ENCODE results near the gene ANKS1A. TPM values are rescaled to one million over a fixed set of nuclear protein-coding genes. Genes with fewer than 3 reads are reported as not detected.

ANKS1A gene
- polyA plus RNA-seq, 2 of the 4 experiments (the other 2 are of a cell fraction): 3.6 to 5.9 TPM

- 82% methylated on average over 8 of the region's 9 CpGs for WGBS (ENCODE audit: missing lambda C conversion rate)
- Histone ChIP-seq H3K4me1 (no peaks in the 10 kb centered on the region), H3K27ac (no peak overlapping the region), H3K4me2 (no peak overlapping the region), H3K4me3 (no peak overlapping the region), H3K9me3 (no peaks in the 10 kb centered on the region)
- DNase-seq (ENCODE audit: low read depth in 1 of 2, low spot score in 1 of 2) (no peak), FAIRE-seq (no peak), ATAC-seq (no peak)
- TF ChIP-seq RAD21 (conservative IDR thresholded peaks at IDR 0.05 in 1 of 2, IDR thresholded peaks at IDR 0.05 in 1 of 2): no peak
- TF ChIP-seq FOSB (CRISPR knock-in tag; IDR thresholded peaks at IDR 0.05): no peak
- TF ChIP-seq CBX2 (IDR thresholded peaks at IDR 0.05; ENCODE audit: borderline replicate concordance, low read depth): no peak
- TF ChIP-seq HOXB5 (CRISPR knock-in tag; IDR thresholded peaks at IDR 0.05): no peak
- no peak for TF ChIP-seq JUN (IDR thresholded peaks at IDR 0.05)
- TF ChIP-seq REST (IDR thresholded peaks at IDR 0.05): no peak
- POLR2A ChIA-PET: interaction anchor here (0.6 to 0.7 kb wide), 2 partner anchors 55 to 57 kb away, joined by 4 to 5 read pairs; no protein-coding TSS in a partner anchor
- CTCF ChIA-PET: interaction anchor here (1.2 kb wide), 3 partner anchors 71 to 178 kb away, joined by 3 read pairs; no protein-coding TSS in a partner anchor
Observed at GRCh38 chr6:35068206-35068605, 179.2 kb downstream of the ANKS1A start.

- POLR2A ChIA-PET: no interaction called here
- no peak overlapping the region for H3K27ac ChIP-seq
Observed at GRCh38 chr6:35068644-35069043, 179.6 kb downstream of the ANKS1A start.

GRCh38 chr6:35069262-35069661 is 180.2 kb downstream of the ANKS1A start:
- DNase-seq (ENCODE audit: low read depth in 1 of 2, low spot score in 1 of 2) (no peak), FAIRE-seq (no peak), ATAC-seq (no peak)
- H3K9me3 ChIP-seq: no peaks in the 10 kb centered on the region
- no peak overlapping the region for H3K4me3 ChIP-seq
- ChIA-PET POLR2A (no interaction called here), CTCF (no interaction called here)
- no peak overlapping the region for H3K27ac ChIP-seq
- no peak overlapping the region for H3K4me2 ChIP-seq
- no peaks in the 10 kb centered on the region for H3K4me1 ChIP-seq
- WGBS (ENCODE audit: missing lambda C conversion rate): 95% methylated on average over 2 of the region's 2 CpGs
- TF ChIP-seq HDAC2 (IDR thresholded peaks at IDR 0.05) (no peak), MAX (IDR thresholded peaks at IDR 0.05) (no peak), HMGXB4 (CRISPR knock-in tag; IDR thresholded peaks at IDR 0.05; ENCODE audit: borderline replicate concordance) (no peak), FOSB (CRISPR knock-in tag; IDR thresholded peaks at IDR 0.05) (no peak), KDM1A (IDR thresholded peaks at IDR 0.05; ENCODE audit: low read depth) (no peak), MYC (IDR thresholded peaks at IDR 0.05; ENCODE audit: borderline replicate concordance, low read length) (no peak), CTCF (IDR thresholded peaks at IDR 0.05) (no peak), RCOR1 (IDR thresholded peaks at IDR 0.05; ENCODE audit: low read depth, low read length) (no peak), EP300 (IDR thresholded peaks at IDR 0.05) (no peak), E2F6 (IDR thresholded peaks at IDR 0.05; ENCODE audit: borderline replicate concordance, low read depth) (no peak), JUN (IDR thresholded peaks at IDR 0.05) (no peak), SREBF2 (IDR thresholded peaks at IDR 0.05) (no peak), USF2 (IDR thresholded peaks at IDR 0.05) (no peak), REST (IDR thresholded peaks at IDR 0.05) (no peak)

More at GRCh38 chr6:35068644-35069043, 179.6 kb downstream of the ANKS1A start:
- Histone ChIP-seq H3K4me1 (no peaks in the 10 kb centered on the region), H3K9me3 (no peaks in the 10 kb centered on the region), H3K4me2 (no peak overlapping the region), H3K4me3 (no peak overlapping the region)
- no peak for DNase-seq (ENCODE audit: low read depth in 1 of 2, low spot score in 1 of 2)
- CTCF ChIA-PET: interaction anchor here (1.2 kb wide), 1 partner anchor 172 kb away, joined by 3 read pairs; no protein-coding TSS in a partner anchor
- FAIRE-seq: no peak
- WGBS (ENCODE audit: missing lambda C conversion rate): 90% methylated on average over 5 of the region's 7 CpGs
- TF ChIP-seq SMC3 (IDR thresholded peaks at IDR 0.05) (no peak), ZC3H11A (IDR thresholded peaks at IDR 0.05) (no peak), RAD21 (conservative IDR thresholded peaks at IDR 0.05 in 1 of 2, IDR thresholded peaks at IDR 0.05 in 1 of 2) (no peak), PHF8 (IDR thresholded peaks at IDR 0.05; ENCODE audit: borderline replicate concordance, low read depth) (no peak), POLR2AphosphoS2 (conservative IDR thresholded peaks at IDR 0.05; ENCODE audit: low read length) (no peak), ZSCAN20 (CRISPR knock-in tag; IDR thresholded peaks at IDR 0.05) (no peak), MAFK (IDR thresholded peaks at IDR 0.05; ENCODE audit: partially characterized antibody) (no peak)
- no peak for ATAC-seq

Data from A549 (cell line).